ENCODE measurements around the gene LRCH1.

DNA sequence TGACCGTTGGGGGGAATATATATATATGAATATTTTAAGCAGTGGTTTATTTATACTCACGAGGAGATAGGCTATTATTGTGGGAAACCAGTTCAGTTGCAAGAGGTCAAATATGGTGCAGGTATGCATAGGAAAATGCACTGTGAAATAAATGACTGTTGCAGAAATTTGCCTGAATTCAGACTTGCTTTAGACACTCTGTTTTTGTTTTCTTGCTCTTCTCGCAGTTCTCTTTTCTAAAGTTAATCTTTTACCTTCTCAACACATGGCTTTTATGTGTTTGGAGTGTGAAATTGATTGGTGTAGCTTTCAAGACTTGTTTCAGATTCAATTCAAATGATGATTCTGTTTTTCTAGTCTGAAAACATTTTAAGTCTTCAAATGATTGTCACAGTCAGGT is 109.7 kb downstream of the LRCH1 start:
- no peak for TF ChIP-seq HDGF (IDR thresholded peaks at IDR 0.05; ENCODE audit: borderline replicate concordance)
- TF ChIP-seq TARDBP (IDR thresholded peaks at IDR 0.05) = no peak
- no peak for TF ChIP-seq SP1 (IDR thresholded peaks at IDR 0.05)

All from HEK293T (cell line).